Loucy (cell line): ENCODE results near the gene SLC37A4.

Experiments used
- H2AFZ ChIP-seq: fragments of 200-600 bp; sonication (generic); 2 replicates; pipeline ENCODE4 v1.6.0; 2016; ENCODE audit warnings: antibody characterized with exemption, mild to moderate bottlenecking, low read length, moderate library complexity
- H3F3A ChIP-seq: fragments of 200-600 bp; 2 replicates; pipeline ENCODE4 v1.6.0; 2016; ENCODE audit warnings: antibody characterized with exemption, low read depth, mild to moderate bottlenecking
- H3K27me3 ChIP-seq: fragments of 200-600 bp; sonication (generic); 2 replicates; pipeline ENCODE4 v1.6.1; 2014; ENCODE audit warnings: low read length, mild to moderate bottlenecking; ENCODE audit not compliant: insufficient read depth, poor library complexity, severe bottlenecking
- H3K36me3 ChIP-seq: fragments of 200-600 bp; sonication (generic); 2 replicates; pipeline ENCODE4 v1.6.1; 2016; ENCODE audit warnings: low read length; ENCODE audit not compliant: insufficient read depth
- H3K4me1 ChIP-seq: fragments of 200-600 bp; sonication (generic); 2 replicates; pipeline ENCODE4 v1.5.1; 2014; ENCODE audit warnings: low read length, mild to moderate bottlenecking; ENCODE audit not compliant: insufficient read depth, poor library complexity, severe bottlenecking
- H3K4me2 ChIP-seq: fragments of 200-600 bp; sonication (generic); 2 replicates; pipeline ENCODE4 v1.6.0; 2014; ENCODE audit warnings: antibody characterized with exemption, low read length, low read depth, mild to moderate bottlenecking; ENCODE audit not compliant: poor library complexity, severe bottlenecking
- H3K4me3 ChIP-seq: fragments of 200-600 bp; sonication (generic); 2 replicates; pipeline ENCODE4 v1.5.1; 2014; ENCODE audit warnings: low read length, mild to moderate bottlenecking, mixed read lengths; ENCODE audit not compliant: poor library complexity, severe bottlenecking
- H3K79me2 ChIP-seq: fragments of 200-600 bp; sonication (generic); 2 replicates; pipeline ENCODE4 v1.6.1; 2014; ENCODE audit warnings: low read length; ENCODE audit not compliant: insufficient read depth
- H3K9ac ChIP-seq: fragments of 200-600 bp; sonication (generic); 2 replicates; pipeline ENCODE4 v1.6.0; 2014; ENCODE audit warnings: mild to moderate bottlenecking, low read depth, low read length, moderate library complexity; ENCODE audit not compliant: poor library complexity, severe bottlenecking
- H3K9me2 ChIP-seq: fragments of 200-600 bp; sonication (generic); replicated peaks from 2 replicates; pipeline ENCODE4 v1.6.1; 2016; ENCODE audit warnings: low read depth, low read length, mixed read lengths
- H3K9me3 ChIP-seq: fragments of 200-600 bp; sonication (generic); 2 replicates; pipeline ENCODE4 v1.6.1; 2014; ENCODE audit warnings: mild to moderate bottlenecking, antibody characterized with exemption, low read length, low read depth; ENCODE audit not compliant: insufficient read depth
- H4K20me1 ChIP-seq: fragments of 200-600 bp; sonication (generic); 2 replicates; pipeline ENCODE4 v1.6.0; 2014; ENCODE audit warnings: antibody characterized with exemption, low read length, mild to moderate bottlenecking; ENCODE audit not compliant: insufficient read depth, poor library complexity, severe bottlenecking
- CTCF ChIP-seq: fragments of 200-600 bp; sonication (generic); conservative IDR thresholded peaks from 2 replicates; pipeline ENCODE4 v1.5.1; 2014; ENCODE audit warnings: mild to moderate bottlenecking, antibody characterized with exemption, low read length
- EZH2phosphoT487 ChIP-seq: fragments of 200-600 bp; IDR thresholded peaks from 2 replicates; pipeline ENCODE4 v1.6.1; 2018; ENCODE audit warnings: antibody characterized with exemption, mild to moderate bottlenecking, moderate library complexity, borderline replicate concordance

The SLC37A4 gene

DNA sequence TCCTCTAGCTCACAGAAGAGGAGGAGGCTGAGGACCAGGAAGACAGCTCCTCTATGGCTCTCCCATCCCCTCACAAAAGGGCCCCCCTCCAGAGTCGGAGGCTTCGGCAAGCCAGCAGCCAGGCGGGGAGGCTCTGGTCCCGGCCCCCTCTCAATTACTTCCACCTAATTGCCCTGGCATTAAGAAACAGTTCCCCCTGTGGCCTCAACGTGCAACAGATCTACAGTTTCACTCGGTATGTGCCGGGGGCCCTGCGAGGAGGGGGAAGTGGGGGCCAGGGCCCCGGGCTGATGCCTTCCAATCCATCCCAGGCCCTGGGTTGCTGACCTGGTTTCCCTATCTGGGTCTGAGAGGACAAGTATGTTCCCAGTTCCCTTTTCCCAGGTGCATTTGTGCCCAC lies 51.2 kb downstream of the SLC37A4 start:
- Histone ChIP-seq H3K9me3 (no peaks in the 10 kb centered on the region), H3K4me2 (no peak overlapping the region), H3F3A (no peaks in the 10 kb centered on the region), H3K79me2 (no peaks in the 10 kb centered on the region), H3K4me3 (no peak overlapping the region), H3K9me2 (no peaks in the 10 kb centered on the region), H3K9ac (no peak overlapping the region), H3K27me3 (no peaks in the 10 kb centered on the region), H4K20me1 (no peaks in the 10 kb centered on the region), H3K36me3 (no peaks in the 10 kb centered on the region), H2AFZ (no peak overlapping the region), H3K4me1 (no peaks in the 10 kb centered on the region)
- TF ChIP-seq EZH2phosphoT487 (no peak), CTCF (no peak; the same call in 1 of the 2 replicates)

DNA sequence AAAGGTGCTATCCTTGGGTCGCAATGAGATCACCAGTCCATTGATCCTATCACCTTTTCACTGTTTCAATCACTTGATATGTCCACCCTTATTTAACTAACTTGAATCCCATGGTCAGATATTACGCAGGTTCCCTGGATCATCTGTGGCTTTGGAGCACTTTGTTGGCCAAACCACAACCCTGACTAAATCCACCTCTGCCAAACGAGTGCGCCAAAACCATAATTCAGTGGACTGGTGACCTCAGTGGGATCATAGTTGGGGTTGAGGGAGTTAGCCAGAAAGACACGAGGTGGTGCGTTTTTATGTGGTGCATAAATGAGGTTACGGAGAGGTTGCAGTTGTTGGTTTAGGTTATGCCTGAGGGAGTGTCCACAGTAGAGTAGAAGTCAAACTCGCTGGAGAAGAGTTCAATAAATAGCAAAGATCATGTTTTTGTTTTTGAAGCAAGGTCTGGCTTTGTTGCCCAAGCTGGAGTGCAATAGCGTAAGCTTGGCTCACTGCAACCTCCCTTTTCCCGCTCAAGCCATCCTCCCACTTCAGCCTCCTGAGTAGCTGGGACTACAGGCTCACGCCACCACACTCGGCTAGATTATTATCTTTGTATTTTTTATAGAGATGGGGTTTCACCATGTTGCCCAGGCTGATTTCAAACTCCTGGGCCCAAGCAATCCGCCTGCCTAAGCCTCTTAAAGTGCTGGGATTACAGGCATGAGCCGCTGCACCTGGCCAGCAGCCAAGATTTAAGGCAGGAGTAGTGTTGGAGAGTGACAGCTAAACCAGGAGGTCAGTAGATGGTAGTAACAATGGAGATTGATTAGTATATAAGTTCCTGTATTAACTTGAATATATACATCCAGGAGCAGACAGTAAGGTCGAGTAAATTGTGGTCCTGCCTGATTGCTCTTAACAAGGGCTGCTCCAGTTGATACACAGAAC lies 54.6 kb downstream of the SLC37A4 start:
- Histone ChIP-seq H3K36me3 (no peaks in the 10 kb centered on the region), H3K4me1 (no peaks in the 10 kb centered on the region), H3K4me2 (no peak overlapping the region), H3K9me3 (no peaks in the 10 kb centered on the region), H3K27me3 (no peaks in the 10 kb centered on the region), H3K4me3 (no peak overlapping the region), H2AFZ (no peak overlapping the region), H3K79me2 (no peaks in the 10 kb centered on the region), H3F3A (no peaks in the 10 kb centered on the region), H4K20me1 (no peaks in the 10 kb centered on the region), H3K9me2 (no peaks in the 10 kb centered on the region), H3K9ac (no peak overlapping the region)
- TF ChIP-seq EZH2phosphoT487 (no peak), CTCF (no peak)
